WTC11 (cell line): Measurements from ENCODE around the gene DDX10. TPM values are rescaled to one million over a fixed set of nuclear protein-coding genes. Genes with fewer than 3 reads are reported as not detected.

Source experiments
- ATAC-seq: fragments of 200-7000 bp; cut with Tn5 transposase; 2 replicates; pipeline ENCODE4 v1.10.0; 2021; ENCODE audit warnings: mild to moderate bottlenecking, moderate library complexity
- CTCF ChIA-PET: fragments of 300-600 bp; sonication (Branson Sonifier 250); formaldehyde crosslinking; loops from one replicate; lab custom pipeline; 2021; ENCODE audit warnings: antibody characterized with exemption; lab: Charles Lee
- POLR2A ChIA-PET: fragments of 350-600 bp; sonication (Branson Sonifier 250); formaldehyde crosslinking; loops from one replicate; lab custom pipeline; 2021; ENCODE audit warnings: antibody characterized with exemption; lab: Charles Lee
- DNase-seq: peaks from one replicate; pipeline ENCODE4 v3.0.0; 2021; ENCODE audit warnings: low spot score
- H3K27ac Mint-ChIP-seq: 2 replicates; pipeline ENCODE4 v1.8.0; 2021; ENCODE audit warnings: mixed read lengths
- H3K27me3 Mint-ChIP-seq: 2 replicates; pipeline ENCODE4 v1.8.0; 2021; ENCODE audit warnings: low read depth, mild to moderate bottlenecking, moderate library complexity, mixed read lengths
- H3K36me3 Mint-ChIP-seq: 2 replicates; pipeline ENCODE4 v1.8.0; 2021; ENCODE audit warnings: mixed read lengths
- H3K4me1 Mint-ChIP-seq: 2 replicates; pipeline ENCODE4 v1.8.0; 2022; ENCODE audit warnings: mixed read lengths
- H3K4me3 Mint-ChIP-seq: 2 replicates; pipeline ENCODE4 v1.8.0; 2021; ENCODE audit warnings: mild to moderate bottlenecking, moderate library complexity, mixed read lengths
- H3K9me3 Mint-ChIP-seq: 2 replicates; pipeline ENCODE4 v1.8.0; 2021; ENCODE audit warnings: mixed read lengths
- ELF4 ChIP-seq: sonication (generic); formaldehyde crosslinking; IDR thresholded peaks from 2 replicates; pipeline ENCODE4 v1.8.1; 2022; ENCODE audit warnings: low read depth, mild to moderate bottlenecking, moderate library complexity, missing genetic modification reagents
- EMX1 ChIP-seq: fragments of 250-450 bp; sonication (Bioruptor Pico); IDR thresholded peaks from 2 replicates; pipeline ENCODE4 v1.8.0; 2021; ENCODE audit warnings: mild to moderate bottlenecking
- FOXP1 ChIP-seq: sonication (generic); formaldehyde crosslinking; IDR thresholded peaks from 2 replicates; pipeline ENCODE4 v1.8.0; 2022; ENCODE audit warnings: missing genetic modification reagents, mild to moderate bottlenecking, moderate library complexity, borderline replicate concordance
- GRHL2 ChIP-seq: fragments of 250-450 bp; sonication (Bioruptor Pico); IDR thresholded peaks from 2 replicates; pipeline ENCODE4 v1.8.0; 2022; ENCODE audit warnings: mild to moderate bottlenecking, moderate library complexity; ENCODE audit not compliant: insufficient replicate concordance, severe bottlenecking
- MXD4 ChIP-seq: fragments of 250-450 bp; sonication (Bioruptor Pico); IDR thresholded peaks from 2 replicates; pipeline ENCODE4 v1.8.0; 2021; ENCODE audit warnings: mild to moderate bottlenecking, moderate library complexity, borderline replicate concordance
- NFE2L1 ChIP-seq: sonication (generic); formaldehyde crosslinking; IDR thresholded peaks from 2 replicates; pipeline ENCODE4 v1.8.1; 2023; ENCODE audit warnings: missing genetic modification reagents
- OVOL2 ChIP-seq: fragments of 250-450 bp; sonication (Bioruptor Pico); IDR thresholded peaks from 2 replicates; pipeline ENCODE4 v1.9.0; 2021; ENCODE audit warnings: mild to moderate bottlenecking, borderline replicate concordance
- PRRX2 ChIP-seq: fragments of 250-450 bp; sonication (Bioruptor Pico); IDR thresholded peaks from 2 replicates; pipeline ENCODE4 v1.8.0; 2021; ENCODE audit warnings: mild to moderate bottlenecking
- RORB ChIP-seq: fragments of 250-450 bp; sonication (Bioruptor Pico); IDR thresholded peaks from 2 replicates; pipeline ENCODE4 v1.9.0; 2021; ENCODE audit warnings: mild to moderate bottlenecking
- SMAD3 ChIP-seq: sonication (generic); formaldehyde crosslinking; IDR thresholded peaks from 2 replicates; pipeline ENCODE4 v1.8.0; 2022; ENCODE audit warnings: missing genetic modification reagents, mild to moderate bottlenecking, borderline replicate concordance
- ZNF219 ChIP-seq: sonication (generic); formaldehyde crosslinking; IDR thresholded peaks from 2 replicates; pipeline ENCODE4 v1.8.0; 2023; ENCODE audit warnings: missing genetic modification reagents, mild to moderate bottlenecking, borderline replicate concordance
- ZNF232 ChIP-seq: sonication (generic); formaldehyde crosslinking; IDR thresholded peaks from 2 replicates; pipeline ENCODE4 v1.8.0; 2022; ENCODE audit warnings: mild to moderate bottlenecking, missing genetic modification reagents
- ZNF317 ChIP-seq: sonication (generic); formaldehyde crosslinking; IDR thresholded peaks from 2 replicates; pipeline ENCODE4 v1.8.1; 2023; ENCODE audit warnings: low read depth, mild to moderate bottlenecking, moderate library complexity, missing genetic modification reagents, borderline replicate concordance
- total RNA-seq: library from RNA; stranded (reverse); gene quantifications from 3 replicates; pipeline ENCODE4 v1.2.3, GENCODE V29; 2021
- TF ChIP-seq, protein P1 (sequence below): sonication (generic); formaldehyde crosslinking; IDR thresholded peaks from 2 replicates; pipeline ENCODE4 v1.8.1; 2022; ENCODE audit warnings: mild to moderate bottlenecking, moderate library complexity, missing genetic modification reagents
- TF ChIP-seq, protein P2 (sequence below): fragments of 250-450 bp; sonication (Bioruptor Pico); IDR thresholded peaks from 2 replicates; pipeline ENCODE4 v1.9.0; 2021; ENCODE audit warnings: mild to moderate bottlenecking
- TF ChIP-seq, protein P3 (sequence below): sonication (generic); formaldehyde crosslinking; conservative IDR thresholded peaks from 2 replicates; pipeline ENCODE4 v1.8.1; 2022; ENCODE audit warnings: mild to moderate bottlenecking, missing genetic modification reagents
- TF ChIP-seq, protein P4 (sequence below): sonication (generic); formaldehyde crosslinking; IDR thresholded peaks from 2 replicates; pipeline ENCODE4 v1.8.0; 2023; ENCODE audit warnings: missing genetic modification reagents
- TF ChIP-seq, protein P5 (sequence below): sonication (generic); formaldehyde crosslinking; IDR thresholded peaks from 2 replicates; pipeline ENCODE4 v1.8.1; 2023; ENCODE audit warnings: mild to moderate bottlenecking, missing genetic modification reagents, moderate library complexity
- TF ChIP-seq, protein P6 (sequence below): sonication (generic); formaldehyde crosslinking; conservative IDR thresholded peaks from 2 replicates; pipeline ENCODE4 v1.8.1; 2023; ENCODE audit warnings: mild to moderate bottlenecking, low read depth, missing genetic modification reagents, moderate library complexity
- TF ChIP-seq, protein P7 (sequence below): fragments of 250-450 bp; sonication (Bioruptor Pico); IDR thresholded peaks from 2 replicates; pipeline ENCODE4 v1.9.0; 2021; ENCODE audit warnings: moderate library complexity, mild to moderate bottlenecking, inconsistent platforms, borderline replicate concordance
- TF ChIP-seq, protein P8 (sequence below): sonication (generic); formaldehyde crosslinking; IDR thresholded peaks from 2 replicates; pipeline ENCODE4 v1.8.1; 2022; ENCODE audit warnings: low read depth, missing genetic modification reagents, borderline replicate concordance
- TF ChIP-seq, protein P9 (sequence below): sonication (generic); formaldehyde crosslinking; IDR thresholded peaks from 2 replicates; pipeline ENCODE4 v1.8.0; 2022; ENCODE audit warnings: mild to moderate bottlenecking, missing genetic modification reagents
- TF ChIP-seq, protein P10 (sequence below): sonication (generic); formaldehyde crosslinking; IDR thresholded peaks from 2 replicates; pipeline ENCODE4 v1.8.1; 2023; ENCODE audit warnings: mild to moderate bottlenecking, missing genetic modification reagents, moderate library complexity

DDX10 gene
- total RNA-seq, 1 experiment from 2014 or later = 56.8 TPM

DNA sequence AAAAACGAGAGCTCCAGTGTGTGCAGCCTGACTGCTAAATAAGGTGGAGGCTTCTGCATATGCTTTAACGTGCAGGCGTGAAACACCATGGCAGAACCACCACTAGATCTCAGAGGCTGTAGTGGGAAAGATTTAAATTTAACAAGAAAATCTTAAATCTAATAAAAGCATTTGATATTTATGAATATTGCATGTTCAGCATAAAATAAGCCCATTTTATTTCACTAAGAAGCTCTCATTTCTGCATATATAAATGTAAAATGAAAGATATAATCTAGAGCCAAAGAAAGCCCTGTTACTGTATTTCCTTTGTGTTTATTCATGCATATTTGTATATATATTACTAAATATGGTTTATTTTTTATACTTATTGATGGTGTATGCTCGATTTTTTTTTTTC lies 188.3 kb downstream of the DDX10 start:
- POLR2A ChIA-PET = no interaction called here
- H3K9me3 Mint-ChIP-seq = no peaks in the 10 kb centered on the region
- DNase-seq = no peak
- TF ChIP-seq, protein P1, sequence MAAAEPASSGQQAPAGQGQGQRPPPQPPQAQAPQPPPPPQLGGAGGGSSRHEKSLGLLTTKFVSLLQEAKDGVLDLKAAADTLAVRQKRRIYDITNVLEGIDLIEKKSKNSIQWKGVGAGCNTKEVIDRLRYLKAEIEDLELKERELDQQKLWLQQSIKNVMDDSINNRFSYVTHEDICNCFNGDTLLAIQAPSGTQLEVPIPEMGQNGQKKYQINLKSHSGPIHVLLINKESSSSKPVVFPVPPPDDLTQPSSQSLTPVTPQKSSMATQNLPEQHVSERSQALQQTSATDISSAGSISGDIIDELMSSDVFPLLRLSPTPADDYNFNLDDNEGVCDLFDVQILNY (CRISPR knock-in tag) = no peak
- TF ChIP-seq GRHL2 (CRISPR knock-in tag) = no peak
- TF ChIP-seq, all 79 proteins: peak for 0
- no peaks in the 10 kb centered on the region for H3K27me3 Mint-ChIP-seq
- ATAC-seq = no peak
- no peaks in the 10 kb centered on the region for H3K36me3 Mint-ChIP-seq
- H3K27ac Mint-ChIP-seq = no peak overlapping the region
- H3K4me1 Mint-ChIP-seq = no peaks in the 10 kb centered on the region
- no peak overlapping the region for H3K4me3 Mint-ChIP-seq
- CTCF ChIA-PET = interaction anchor here (1.8 kb wide), 1 partner anchor 18 kb away, joined by 11 read pairs; no protein-coding TSS in a partner anchor

DNA sequence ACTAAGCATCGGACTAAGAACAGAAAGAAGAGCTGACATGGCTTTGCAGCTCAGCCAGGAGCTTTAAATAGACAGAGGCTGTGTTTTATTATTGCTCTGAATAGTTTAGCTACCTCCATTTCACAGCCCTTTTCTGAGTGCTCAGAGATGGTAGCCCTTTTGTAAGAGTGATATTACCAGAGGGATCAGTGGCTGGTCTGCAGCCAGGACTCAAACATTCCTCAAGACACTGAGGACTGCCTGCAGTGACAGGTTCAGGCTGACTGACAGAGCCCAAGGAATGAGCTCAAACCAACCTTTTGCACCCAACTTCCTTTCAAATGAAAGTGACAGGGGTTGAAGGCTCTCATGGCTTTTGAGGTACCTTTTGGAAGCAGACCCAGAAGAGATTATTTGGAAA lies 189.0 kb downstream of the DDX10 start:
- Mint-ChIP-seq H3K4me1 (peaks cover 3% of the 10 kb centered on the region), H3K27me3 (no peaks in the 10 kb centered on the region), H3K27ac (peak overlapping the region; percentile 38; the same call in 1 of the 2 replicates), H3K9me3 (no peaks in the 10 kb centered on the region), H3K36me3 (no peaks in the 10 kb centered on the region), H3K4me3 (no peak overlapping the region)
- CTCF ChIA-PET = interaction anchor here (1.8 kb wide), 1 partner anchor 17 kb away, joined by 11 read pairs; no protein-coding TSS in a partner anchor
- TF ChIP-seq ZNF232 = no peak
- no peak for TF ChIP-seq NFE2L1 (CRISPR knock-in tag)
- TF ChIP-seq SMAD3 (CRISPR knock-in tag) = no peak
- TF ChIP-seq, protein P2, sequence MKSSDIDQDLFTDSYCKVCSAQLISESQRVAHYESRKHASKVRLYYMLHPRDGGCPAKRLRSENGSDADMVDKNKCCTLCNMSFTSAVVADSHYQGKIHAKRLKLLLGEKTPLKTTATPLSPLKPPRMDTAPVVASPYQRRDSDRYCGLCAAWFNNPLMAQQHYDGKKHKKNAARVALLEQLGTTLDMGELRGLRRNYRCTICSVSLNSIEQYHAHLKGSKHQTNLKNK (CRISPR knock-in tag) = no peak
- TF ChIP-seq, protein P3, sequence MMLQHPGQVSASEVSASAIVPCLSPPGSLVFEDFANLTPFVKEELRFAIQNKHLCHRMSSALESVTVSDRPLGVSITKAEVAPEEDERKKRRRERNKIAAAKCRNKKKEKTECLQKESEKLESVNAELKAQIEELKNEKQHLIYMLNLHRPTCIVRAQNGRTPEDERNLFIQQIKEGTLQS (CRISPR knock-in tag) = no peak
- TF ChIP-seq ELF4 = no peak
- TF ChIP-seq PRRX2 (CRISPR knock-in tag) = no peak
- TF ChIP-seq, protein P4, sequence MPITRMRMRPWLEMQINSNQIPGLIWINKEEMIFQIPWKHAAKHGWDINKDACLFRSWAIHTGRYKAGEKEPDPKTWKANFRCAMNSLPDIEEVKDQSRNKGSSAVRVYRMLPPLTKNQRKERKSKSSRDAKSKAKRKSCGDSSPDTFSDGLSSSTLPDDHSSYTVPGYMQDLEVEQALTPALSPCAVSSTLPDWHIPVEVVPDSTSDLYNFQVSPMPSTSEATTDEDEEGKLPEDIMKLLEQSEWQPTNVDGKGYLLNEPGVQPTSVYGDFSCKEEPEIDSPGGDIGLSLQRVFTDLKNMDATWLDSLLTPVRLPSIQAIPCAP = no peak
- TF ChIP-seq FOXP1 = no peak
- TF ChIP-seq ZNF219 (CRISPR knock-in tag) = no peak
- TF ChIP-seq ZNF317 (CRISPR knock-in tag) = no peak
- TF ChIP-seq MXD4 (CRISPR knock-in tag) = no peak
- TF ChIP-seq EMX1 (CRISPR knock-in tag) = no peak
- TF ChIP-seq, protein P5, sequence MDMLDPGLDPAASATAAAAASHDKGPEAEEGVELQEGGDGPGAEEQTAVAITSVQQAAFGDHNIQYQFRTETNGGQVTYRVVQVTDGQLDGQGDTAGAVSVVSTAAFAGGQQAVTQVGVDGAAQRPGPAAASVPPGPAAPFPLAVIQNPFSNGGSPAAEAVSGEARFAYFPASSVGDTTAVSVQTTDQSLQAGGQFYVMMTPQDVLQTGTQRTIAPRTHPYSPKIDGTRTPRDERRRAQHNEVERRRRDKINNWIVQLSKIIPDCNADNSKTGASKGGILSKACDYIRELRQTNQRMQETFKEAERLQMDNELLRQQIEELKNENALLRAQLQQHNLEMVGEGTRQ (CRISPR knock-in tag) = no peak
- no peak for TF ChIP-seq OVOL2
- ATAC-seq (peak; percentile 60), DNase-seq (no peak)
- POLR2A ChIA-PET = no interaction called here

DNA sequence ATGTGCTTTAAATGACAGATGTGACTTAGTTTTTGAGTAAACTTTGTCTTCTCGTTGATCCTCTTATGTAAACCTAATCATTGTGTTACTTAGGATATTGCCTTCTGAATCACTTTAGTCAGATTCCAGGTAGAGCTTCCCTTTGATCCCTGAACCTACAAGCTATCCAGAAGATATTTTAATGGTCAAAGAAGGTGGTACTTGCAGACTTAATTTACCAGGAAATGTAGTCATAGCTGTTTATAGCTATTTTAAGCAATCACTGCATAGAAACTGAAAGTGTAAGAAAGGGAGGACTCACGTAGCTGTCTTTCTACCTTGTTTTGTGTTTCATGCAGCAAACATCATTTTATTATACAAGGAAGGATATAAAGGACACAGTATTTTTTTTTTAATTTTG lies 189.5 kb downstream of the DDX10 start:
- no peak overlapping the region for H3K4me3 Mint-ChIP-seq
- H3K36me3 Mint-ChIP-seq = no peaks in the 10 kb centered on the region
- CTCF ChIA-PET = interaction anchor here (1.8 kb wide), 1 partner anchor 17 kb away, joined by 11 read pairs; no protein-coding TSS in a partner anchor
- DNase-seq (no peak), ATAC-seq (no peak)
- no peak overlapping the region for H3K27ac Mint-ChIP-seq
- POLR2A ChIA-PET = no interaction called here
- H3K4me1 Mint-ChIP-seq = peaks cover 7% of the 10 kb centered on the region
- no peaks in the 10 kb centered on the region for H3K27me3 Mint-ChIP-seq
- H3K9me3 Mint-ChIP-seq = no peaks in the 10 kb centered on the region
- TF ChIP-seq, protein P6, sequence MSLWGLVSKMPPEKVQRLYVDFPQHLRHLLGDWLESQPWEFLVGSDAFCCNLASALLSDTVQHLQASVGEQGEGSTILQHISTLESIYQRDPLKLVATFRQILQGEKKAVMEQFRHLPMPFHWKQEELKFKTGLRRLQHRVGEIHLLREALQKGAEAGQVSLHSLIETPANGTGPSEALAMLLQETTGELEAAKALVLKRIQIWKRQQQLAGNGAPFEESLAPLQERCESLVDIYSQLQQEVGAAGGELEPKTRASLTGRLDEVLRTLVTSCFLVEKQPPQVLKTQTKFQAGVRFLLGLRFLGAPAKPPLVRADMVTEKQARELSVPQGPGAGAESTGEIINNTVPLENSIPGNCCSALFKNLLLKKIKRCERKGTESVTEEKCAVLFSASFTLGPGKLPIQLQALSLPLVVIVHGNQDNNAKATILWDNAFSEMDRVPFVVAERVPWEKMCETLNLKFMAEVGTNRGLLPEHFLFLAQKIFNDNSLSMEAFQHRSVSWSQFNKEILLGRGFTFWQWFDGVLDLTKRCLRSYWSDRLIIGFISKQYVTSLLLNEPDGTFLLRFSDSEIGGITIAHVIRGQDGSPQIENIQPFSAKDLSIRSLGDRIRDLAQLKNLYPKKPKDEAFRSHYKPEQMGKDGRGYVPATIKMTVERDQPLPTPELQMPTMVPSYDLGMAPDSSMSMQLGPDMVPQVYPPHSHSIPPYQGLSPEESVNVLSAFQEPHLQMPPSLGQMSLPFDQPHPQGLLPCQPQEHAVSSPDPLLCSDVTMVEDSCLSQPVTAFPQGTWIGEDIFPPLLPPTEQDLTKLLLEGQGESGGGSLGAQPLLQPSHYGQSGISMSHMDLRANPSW (CRISPR knock-in tag) = no peak
- TF ChIP-seq, protein P7, sequence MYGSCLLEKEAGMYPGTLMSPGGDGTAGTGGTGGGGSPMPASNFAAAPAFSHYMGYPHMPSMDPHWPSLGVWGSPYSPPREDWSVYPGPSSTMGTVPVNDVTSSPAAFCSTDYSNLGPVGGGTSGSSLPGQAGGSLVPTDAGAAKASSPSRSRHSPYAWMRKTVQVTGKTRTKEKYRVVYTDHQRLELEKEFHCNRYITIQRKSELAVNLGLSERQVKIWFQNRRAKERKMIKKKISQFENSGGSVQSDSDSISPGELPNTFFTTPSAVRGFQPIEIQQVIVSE (CRISPR knock-in tag) = no peak
- TF ChIP-seq RORB (CRISPR knock-in tag) = no peak
- TF ChIP-seq, protein P8, sequence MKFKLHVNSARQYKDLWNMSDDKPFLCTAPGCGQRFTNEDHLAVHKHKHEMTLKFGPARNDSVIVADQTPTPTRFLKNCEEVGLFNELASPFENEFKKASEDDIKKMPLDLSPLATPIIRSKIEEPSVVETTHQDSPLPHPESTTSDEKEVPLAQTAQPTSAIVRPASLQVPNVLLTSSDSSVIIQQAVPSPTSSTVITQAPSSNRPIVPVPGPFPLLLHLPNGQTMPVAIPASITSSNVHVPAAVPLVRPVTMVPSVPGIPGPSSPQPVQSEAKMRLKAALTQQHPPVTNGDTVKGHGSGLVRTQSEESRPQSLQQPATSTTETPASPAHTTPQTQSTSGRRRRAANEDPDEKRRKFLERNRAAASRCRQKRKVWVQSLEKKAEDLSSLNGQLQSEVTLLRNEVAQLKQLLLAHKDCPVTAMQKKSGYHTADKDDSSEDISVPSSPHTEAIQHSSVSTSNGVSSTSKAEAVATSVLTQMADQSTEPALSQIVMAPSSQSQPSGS (CRISPR knock-in tag) = no peak
- TF ChIP-seq, protein P9, sequence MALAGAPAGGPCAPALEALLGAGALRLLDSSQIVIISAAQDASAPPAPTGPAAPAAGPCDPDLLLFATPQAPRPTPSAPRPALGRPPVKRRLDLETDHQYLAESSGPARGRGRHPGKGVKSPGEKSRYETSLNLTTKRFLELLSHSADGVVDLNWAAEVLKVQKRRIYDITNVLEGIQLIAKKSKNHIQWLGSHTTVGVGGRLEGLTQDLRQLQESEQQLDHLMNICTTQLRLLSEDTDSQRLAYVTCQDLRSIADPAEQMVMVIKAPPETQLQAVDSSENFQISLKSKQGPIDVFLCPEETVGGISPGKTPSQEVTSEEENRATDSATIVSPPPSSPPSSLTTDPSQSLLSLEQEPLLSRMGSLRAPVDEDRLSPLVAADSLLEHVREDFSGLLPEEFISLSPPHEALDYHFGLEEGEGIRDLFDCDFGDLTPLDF (CRISPR knock-in tag) = no peak
- TF ChIP-seq, protein P10, sequence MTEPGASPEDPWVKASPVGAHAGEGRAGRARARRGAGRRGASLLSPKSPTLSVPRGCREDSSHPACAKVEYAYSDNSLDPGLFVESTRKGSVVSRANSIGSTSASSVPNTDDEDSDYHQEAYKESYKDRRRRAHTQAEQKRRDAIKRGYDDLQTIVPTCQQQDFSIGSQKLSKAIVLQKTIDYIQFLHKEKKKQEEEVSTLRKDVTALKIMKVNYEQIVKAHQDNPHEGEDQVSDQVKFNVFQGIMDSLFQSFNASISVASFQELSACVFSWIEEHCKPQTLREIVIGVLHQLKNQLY (CRISPR knock-in tag) = no peak
